Panc1 (cell line): ENCODE results near the gene TBX1. TPM values are rescaled to one million over a fixed set of nuclear protein-coding genes. Genes with fewer than 3 reads are reported as not detected.

Source experiments
- ATAC-seq: fragments of 200-7000 bp; cut with Tn5 transposase; 2 replicates; pipeline ENCODE4 v1.9.1; 2020; ENCODE audit warnings: mild to moderate bottlenecking, moderate library complexity
- BruUV-seq: library from RNA; stranded (reverse); fragments of 400-500 nt; replicated peaks from 2 replicates; lab custom pipeline; 2021; lab: Mats Ljungman, UMichigan
- CTCF ChIA-PET: fragments of 300-600 bp; sonication (Branson Sonifier 250); formaldehyde crosslinking; loops from one replicate; lab custom pipeline; 2022; ENCODE audit warnings: antibody characterized with exemption; lab: Charles Lee
- POLR2A ChIA-PET: fragments of 300-600 bp; sonication (Branson Sonifier 250); formaldehyde crosslinking; loops from one replicate; lab custom pipeline; 2022; ENCODE audit warnings: antibody characterized with exemption; lab: Charles Lee
- DNase-seq: peaks from one replicate; pipeline ENCODE4 v3.0.0-alpha.2; 2010; ENCODE audit warnings: low read depth, low spot score
- H3K27ac ChIP-seq: 2 replicates; pipeline ENCODE4 v1.5.1; 2011; ENCODE audit warnings: mild to moderate bottlenecking, low read length, inconsistent platforms
- H3K27me3 ChIP-seq: fragments of 200-500 bp; sonication (Bioruptor generic); 2 replicates; pipeline ENCODE4 v1.6.0; 2014; ENCODE audit warnings: low read length, inconsistent platforms; ENCODE audit not compliant: control insufficient read depth, insufficient read depth
- H3K36me3 ChIP-seq: fragments of 200-500 bp; sonication (Bioruptor generic); 2 replicates; pipeline ENCODE4 v1.5.1; 2014; ENCODE audit warnings: inconsistent platforms, mild to moderate bottlenecking, low read length, moderate library complexity; ENCODE audit not compliant: control insufficient read depth, insufficient read depth
- H3K4me1 ChIP-seq: 2 replicates; pipeline ENCODE4 v1.5.1; 2011; ENCODE audit warnings: inconsistent platforms, mild to moderate bottlenecking, low read length, moderate library complexity; ENCODE audit not compliant: control insufficient read depth, insufficient read depth
- H3K4me3 ChIP-seq, 2 experiments: 2 replicates each; pipeline ENCODE4 v1.5.1; 2011 to 2012; ENCODE audit warnings: low read depth in 2 of 2, low read length in 2 of 2, mild to moderate bottlenecking in 2 of 2, inconsistent platforms in 1 of 2, moderate library complexity in 1 of 2
- H3K9me3 ChIP-seq: fragments of 200-500 bp; sonication (Bioruptor generic); 2 replicates; pipeline ENCODE4 v1.5.1; 2014; ENCODE audit warnings: low read depth, mild to moderate bottlenecking, inconsistent platforms, low read length, moderate library complexity; ENCODE audit not compliant: control insufficient read depth, insufficient read depth
- POLR2AphosphoS5 ChIP-seq: IDR thresholded peaks from 2 replicates; pipeline ENCODE4 v1.6.1; 2012; ENCODE audit warnings: mild to moderate bottlenecking, low read depth, low read length, moderate library complexity
- SIN3A ChIP-seq: IDR thresholded peaks from 2 replicates; pipeline ENCODE4 v1.6.1; 2012; ENCODE audit warnings: low read depth, mild to moderate bottlenecking, low read length, moderate library complexity, borderline replicate concordance; ENCODE audit not compliant: insufficient read depth
- TCF7L2 ChIP-seq: IDR thresholded peaks from 2 replicates; pipeline ENCODE4 v1.6.1; 2011; ENCODE audit warnings: mild to moderate bottlenecking, low read depth, low read length, inconsistent platforms
- in situ Hi-C: cut with HindIII; loops from 2 replicates; pipeline ENCODE4 v1.10.0; 2016; ENCODE audit warnings: low sequenced_read_pairs, low pct_unique_long_range_greater_than_20kb
- intact Hi-C: fragments of 100-400 bp; cut with micrococcal nuclease; formaldehyde crosslinking; loops from one replicate; pipeline ENCODE4 v1.10.0; 2022; ENCODE audit not compliant: unreplicated experiment
- total RNA-seq: library from RNA; stranded (reverse); gene quantifications from one replicate; pipeline ENCODE4 v1.2.1, GENCODE V29; 2021; ENCODE audit not compliant: unreplicated experiment
- TF ChIP-seq, protein P1 (sequence below), 2 experiments: IDR thresholded peaks; 2 replicates each; pipeline ENCODE4 v1.6.1; 2011 to 2012; ENCODE audit warnings: low read depth in 2 of 2, control low read depth in 1 of 2, low read length in 1 of 2, mild to moderate bottlenecking in 1 of 2, moderate library complexity in 1 of 2; ENCODE audit not compliant: insufficient read depth in 1 of 2
- TF ChIP-seq, protein P2 (sequence below): fragments of 450-650 bp; IDR thresholded peaks from 2 replicates; pipeline ENCODE4 v1.5.1; 2017; ENCODE audit warnings: mild to moderate bottlenecking

TBX1 gene
- total RNA-seq, 1 experiment from 2014 or later, result 91.7 TPM

DNA sequence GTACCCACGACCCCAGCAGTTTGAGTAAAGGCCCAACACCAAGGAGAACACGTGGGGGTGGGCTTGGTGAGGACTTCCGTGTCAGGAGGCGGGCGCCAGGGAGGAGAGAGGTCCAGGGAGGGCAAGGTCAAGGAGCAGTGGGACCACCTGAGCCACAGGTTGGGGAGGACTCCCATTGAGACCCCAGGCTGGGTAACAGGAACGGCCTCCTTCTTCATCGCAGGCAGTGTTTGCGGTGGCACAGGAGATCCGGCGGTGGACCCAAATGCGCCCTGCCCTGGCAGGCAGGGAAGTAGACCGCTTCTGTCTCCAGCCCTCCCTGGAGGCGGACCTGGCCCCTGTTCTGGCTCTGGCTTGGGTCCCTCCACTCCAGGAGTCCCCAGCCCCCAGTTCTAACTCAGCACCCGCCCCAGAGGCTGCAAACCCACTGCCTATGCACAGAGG lies 5.9 kb upstream of the TBX1 start:
- no TSS peak for BruUV-seq
- in situ Hi-C loops, result no loop called here

DNA sequence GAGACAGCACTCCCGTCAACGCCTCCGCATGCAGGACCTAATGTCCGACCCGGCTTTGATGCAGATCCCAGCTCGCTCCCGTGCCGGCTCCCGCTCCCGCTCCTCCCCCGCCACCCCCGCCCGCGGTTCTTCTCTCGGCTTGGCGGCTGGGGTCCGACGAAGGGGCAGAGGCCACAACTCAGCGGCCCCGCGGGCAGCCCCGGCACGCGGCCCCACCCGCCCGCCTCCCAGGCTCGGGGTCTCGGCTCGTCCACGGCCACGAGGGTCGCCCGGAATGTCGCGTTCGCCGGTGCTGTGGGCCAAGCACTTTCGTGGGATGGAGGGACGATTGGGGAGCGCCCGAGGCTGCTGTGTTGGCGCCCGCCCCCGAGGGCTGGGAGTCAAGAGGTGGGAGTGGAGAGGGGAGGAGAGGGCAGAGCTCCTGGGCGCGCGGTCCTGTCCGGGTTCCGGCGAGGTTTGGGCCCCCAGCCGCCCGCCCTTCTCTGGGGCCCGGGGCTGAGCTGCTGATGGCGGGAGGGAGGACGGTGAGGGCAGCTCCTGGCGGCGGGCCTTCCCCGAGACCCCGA lies 5.3 kb upstream of the TBX1 start:
- Histone ChIP-seq H3K36me3 (no peaks in the 10 kb centered on the region), H3K9me3 (no peaks in the 10 kb centered on the region), H3K4me1 (peaks cover 26% of the 10 kb centered on the region), H3K27me3 (no peaks in the 10 kb centered on the region), H3K4me3 (no peak overlapping the region), H3K27ac (no peak overlapping the region)
- CTCF ChIA-PET, result no interaction called here
- DNase-seq (no peak), ATAC-seq (no peak)
- intact Hi-C loops, result no loop called here
- TF ChIP-seq, protein P1, sequence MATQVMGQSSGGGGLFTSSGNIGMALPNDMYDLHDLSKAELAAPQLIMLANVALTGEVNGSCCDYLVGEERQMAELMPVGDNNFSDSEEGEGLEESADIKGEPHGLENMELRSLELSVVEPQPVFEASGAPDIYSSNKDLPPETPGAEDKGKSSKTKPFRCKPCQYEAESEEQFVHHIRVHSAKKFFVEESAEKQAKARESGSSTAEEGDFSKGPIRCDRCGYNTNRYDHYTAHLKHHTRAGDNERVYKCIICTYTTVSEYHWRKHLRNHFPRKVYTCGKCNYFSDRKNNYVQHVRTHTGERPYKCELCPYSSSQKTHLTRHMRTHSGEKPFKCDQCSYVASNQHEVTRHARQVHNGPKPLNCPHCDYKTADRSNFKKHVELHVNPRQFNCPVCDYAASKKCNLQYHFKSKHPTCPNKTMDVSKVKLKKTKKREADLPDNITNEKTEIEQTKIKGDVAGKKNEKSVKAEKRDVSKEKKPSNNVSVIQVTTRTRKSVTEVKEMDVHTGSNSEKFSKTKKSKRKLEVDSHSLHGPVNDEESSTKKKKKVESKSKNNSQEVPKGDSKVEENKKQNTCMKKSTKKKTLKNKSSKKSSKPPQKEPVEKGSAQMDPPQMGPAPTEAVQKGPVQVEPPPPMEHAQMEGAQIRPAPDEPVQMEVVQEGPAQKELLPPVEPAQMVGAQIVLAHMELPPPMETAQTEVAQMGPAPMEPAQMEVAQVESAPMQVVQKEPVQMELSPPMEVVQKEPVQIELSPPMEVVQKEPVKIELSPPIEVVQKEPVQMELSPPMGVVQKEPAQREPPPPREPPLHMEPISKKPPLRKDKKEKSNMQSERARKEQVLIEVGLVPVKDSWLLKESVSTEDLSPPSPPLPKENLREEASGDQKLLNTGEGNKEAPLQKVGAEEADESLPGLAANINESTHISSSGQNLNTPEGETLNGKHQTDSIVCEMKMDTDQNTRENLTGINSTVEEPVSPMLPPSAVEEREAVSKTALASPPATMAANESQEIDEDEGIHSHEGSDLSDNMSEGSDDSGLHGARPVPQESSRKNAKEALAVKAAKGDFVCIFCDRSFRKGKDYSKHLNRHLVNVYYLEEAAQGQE (IDR thresholded peaks at IDR 0.05; ENCODE audit: insufficient read depth in 1 of 2, low read depth in 2 of 2, low read length in 1 of 2), result no peak
- TF ChIP-seq TCF7L2, result no peak
- POLR2A ChIA-PET, result no interaction called here
- no TSS peak for BruUV-seq
- in situ Hi-C loops, result no loop called here

More for the DNA sequence above, 5.9 kb upstream of the TBX1 start:
- DNase-seq, result no peak
- Histone ChIP-seq H3K27me3 (no peaks in the 10 kb centered on the region), H3K9me3 (no peaks in the 10 kb centered on the region), H3K36me3 (no peaks in the 10 kb centered on the region), H3K4me3 (no peak overlapping the region), H3K27ac (no peak overlapping the region), H3K4me1 (peaks cover 26% of the 10 kb centered on the region)
- intact Hi-C loops, result no loop called here
- TF ChIP-seq SIN3A, result no peak
- no peak for TF ChIP-seq TCF7L2
- no peak for TF ChIP-seq POLR2AphosphoS5
- TF ChIP-seq, protein P1 (IDR thresholded peaks at IDR 0.05; ENCODE audit: insufficient read depth in 1 of 2, low read depth in 2 of 2, low read length in 1 of 2), result no peak
- TF ChIP-seq, protein P2, sequence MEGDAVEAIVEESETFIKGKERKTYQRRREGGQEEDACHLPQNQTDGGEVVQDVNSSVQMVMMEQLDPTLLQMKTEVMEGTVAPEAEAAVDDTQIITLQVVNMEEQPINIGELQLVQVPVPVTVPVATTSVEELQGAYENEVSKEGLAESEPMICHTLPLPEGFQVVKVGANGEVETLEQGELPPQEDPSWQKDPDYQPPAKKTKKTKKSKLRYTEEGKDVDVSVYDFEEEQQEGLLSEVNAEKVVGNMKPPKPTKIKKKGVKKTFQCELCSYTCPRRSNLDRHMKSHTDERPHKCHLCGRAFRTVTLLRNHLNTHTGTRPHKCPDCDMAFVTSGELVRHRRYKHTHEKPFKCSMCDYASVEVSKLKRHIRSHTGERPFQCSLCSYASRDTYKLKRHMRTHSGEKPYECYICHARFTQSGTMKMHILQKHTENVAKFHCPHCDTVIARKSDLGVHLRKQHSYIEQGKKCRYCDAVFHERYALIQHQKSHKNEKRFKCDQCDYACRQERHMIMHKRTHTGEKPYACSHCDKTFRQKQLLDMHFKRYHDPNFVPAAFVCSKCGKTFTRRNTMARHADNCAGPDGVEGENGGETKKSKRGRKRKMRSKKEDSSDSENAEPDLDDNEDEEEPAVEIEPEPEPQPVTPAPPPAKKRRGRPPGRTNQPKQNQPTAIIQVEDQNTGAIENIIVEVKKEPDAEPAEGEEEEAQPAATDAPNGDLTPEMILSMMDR, result no peak
- no peak for ATAC-seq
- ChIA-PET CTCF (no interaction called here), POLR2A (no interaction called here)
